Measurements from ENCODE around the gene MATN1. TPM values are rescaled to one million over a fixed set of nuclear protein-coding genes. Genes with fewer than 3 reads are reported as not detected.

Gene MATN1
- total RNA-seq, 1 donor from 2014 or later, result 0.54 TPM

DNA sequence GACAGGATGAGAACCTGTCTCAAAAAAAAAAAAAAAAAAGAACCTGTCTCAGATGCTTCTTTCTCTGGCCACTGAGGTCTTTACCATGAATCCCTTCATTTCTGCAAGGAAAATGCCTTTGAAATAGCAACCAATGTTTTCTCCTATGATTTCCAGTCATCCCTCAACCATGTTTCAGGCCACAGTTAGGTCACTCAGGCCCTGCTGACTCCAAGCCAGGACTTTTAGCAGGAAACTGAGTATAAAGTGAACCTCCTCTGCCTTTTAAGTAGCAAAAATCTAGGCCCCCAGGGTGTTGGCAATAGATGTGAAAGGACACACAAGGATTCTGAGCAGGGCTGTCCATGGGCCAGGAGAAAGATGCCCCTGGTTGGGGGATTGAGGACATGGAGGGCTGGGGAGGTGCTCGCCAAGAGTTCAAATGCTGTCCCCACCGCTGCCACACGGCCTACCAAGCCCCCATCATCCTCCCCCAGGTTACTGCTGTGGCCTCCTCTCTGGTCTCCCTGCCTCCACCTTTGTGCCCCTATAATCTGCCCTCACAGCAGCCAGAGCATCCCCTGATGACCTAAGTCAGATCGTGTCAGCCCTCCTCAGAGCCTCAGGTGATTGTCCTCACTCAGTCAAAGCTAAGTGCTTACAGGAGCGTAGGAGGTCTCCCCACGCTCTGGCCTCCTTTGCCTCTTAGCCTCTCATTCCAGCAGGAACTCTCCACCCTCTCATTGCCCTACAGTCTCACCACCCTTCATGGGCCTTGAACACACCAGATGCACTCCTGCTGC lies 54.6 kb downstream of the MATN1 start:
- intact Hi-C loops (cut with micrococcal nuclease), result no loop called here
- Mint-ChIP-seq H3K9me3 (no peaks in the 10 kb centered on the region), H3K4me3 (no peak overlapping the region), H3K27me3 (peaks cover 5% of the 10 kb centered on the region), H3K27ac (no peak overlapping the region), H3K4me1 (no peaks in the 10 kb centered on the region), H3K36me3 (ENCODE audit: low read depth) (no peaks in the 10 kb centered on the region)
- DNase-seq, result no peak

DNA sequence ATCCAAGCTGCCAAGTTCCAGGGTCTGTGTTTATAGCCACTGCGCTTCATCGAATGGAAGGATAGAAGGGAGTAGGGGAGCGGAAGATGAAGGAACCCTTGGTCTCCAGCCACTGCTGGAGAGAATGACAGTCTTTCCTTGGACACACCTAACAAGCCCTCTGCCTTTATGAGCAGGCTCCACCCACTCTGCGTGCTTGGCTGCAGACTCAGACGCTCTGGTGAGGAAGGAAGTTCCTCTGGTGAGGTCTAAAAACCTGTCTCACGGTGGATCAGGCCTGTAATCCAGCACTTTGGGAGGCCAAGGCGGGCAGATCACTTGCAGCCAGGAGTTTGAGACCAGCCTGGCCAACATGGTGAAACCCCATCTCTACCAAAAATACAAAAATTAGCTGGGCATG lies 55.4 kb downstream of the MATN1 start:
- intact Hi-C loops (cut with micrococcal nuclease), result no loop called here
- no peaks in the 10 kb centered on the region for H3K9me3 Mint-ChIP-seq
- H3K36me3 Mint-ChIP-seq (ENCODE audit: low read depth), result no peaks in the 10 kb centered on the region
- DNase-seq, result peak; percentile 61
- H3K4me1 Mint-ChIP-seq, result no peaks in the 10 kb centered on the region
- H3K4me3 Mint-ChIP-seq, result no peak overlapping the region
- H3K27me3 Mint-ChIP-seq, result peaks cover 3% of the 10 kb centered on the region
- H3K27ac Mint-ChIP-seq, result no peak overlapping the region

DNA sequence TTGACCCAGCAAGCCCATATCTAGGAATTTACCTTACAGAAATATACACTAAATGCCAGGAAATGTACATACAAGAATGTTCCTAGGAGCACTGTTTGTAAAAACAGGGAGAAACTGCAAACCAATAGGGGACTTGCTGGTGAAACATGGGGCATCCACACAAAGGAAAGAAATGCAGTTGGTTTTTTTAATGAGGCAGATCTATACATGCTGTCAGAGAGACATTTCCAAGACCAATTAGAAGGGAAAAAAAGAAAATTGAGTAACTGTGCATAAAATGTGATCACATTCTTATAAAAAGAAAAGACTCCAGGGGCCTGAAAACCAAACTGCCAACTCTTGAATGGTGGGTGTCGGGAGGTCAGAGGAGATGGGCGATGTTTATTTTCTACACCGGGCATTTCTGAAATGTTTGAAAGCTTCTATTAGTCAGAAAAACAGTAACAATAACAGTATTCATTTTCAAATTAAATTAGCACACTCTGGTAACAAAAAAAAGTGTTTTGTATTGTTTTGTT lies 56.6 kb downstream of the MATN1 start:
- no peaks in the 10 kb centered on the region for H3K9me3 Mint-ChIP-seq
- H3K27ac Mint-ChIP-seq, result no peak overlapping the region
- H3K36me3 Mint-ChIP-seq (ENCODE audit: low read depth), result no peaks in the 10 kb centered on the region
- H3K4me1 Mint-ChIP-seq, result no peaks in the 10 kb centered on the region
- DNase-seq, result no peak
- no peaks in the 10 kb centered on the region for H3K27me3 Mint-ChIP-seq
- H3K4me3 Mint-ChIP-seq, result no peak overlapping the region
- intact Hi-C loops (cut with micrococcal nuclease), result no loop called here

DNA sequence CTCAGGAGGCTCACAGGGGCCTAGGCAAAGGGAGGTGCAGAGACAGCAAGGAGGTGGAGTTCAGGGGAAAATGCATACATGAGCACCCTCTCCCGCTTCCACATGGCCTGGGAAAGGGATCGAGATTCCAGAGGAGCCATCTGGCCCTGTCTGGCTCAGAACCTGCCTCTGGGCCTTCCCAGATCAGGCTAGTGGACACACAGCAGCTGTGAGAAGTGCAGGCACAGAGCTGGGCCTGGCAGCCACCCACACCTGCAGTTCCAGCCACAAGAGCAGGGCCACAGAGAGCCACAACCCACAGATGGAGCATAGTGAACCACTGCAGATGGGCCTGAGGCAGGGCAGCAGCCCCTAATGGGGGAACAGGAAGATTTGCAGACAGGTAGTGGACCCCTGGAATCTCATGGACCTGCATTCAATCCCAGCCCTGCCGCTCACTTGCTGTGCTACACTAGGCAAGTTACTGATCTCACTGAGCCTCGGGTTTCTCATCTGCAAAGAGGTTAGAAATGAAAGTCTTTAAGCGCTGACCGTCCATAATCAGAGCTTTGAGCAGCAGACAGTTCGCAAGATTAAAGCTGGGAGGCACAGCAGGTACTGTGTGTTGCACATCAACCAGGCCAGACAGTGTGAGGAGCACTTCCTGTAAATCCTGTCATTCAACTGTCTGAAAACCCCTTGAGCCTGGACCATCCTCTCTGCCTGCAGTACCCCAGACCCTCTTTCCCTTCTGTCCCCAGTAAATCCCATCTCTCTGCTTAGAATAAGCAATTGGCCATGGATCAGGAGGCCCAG lies 58.0 kb downstream of the MATN1 start:
- no peak overlapping the region for H3K4me3 Mint-ChIP-seq
- no peaks in the 10 kb centered on the region for H3K36me3 Mint-ChIP-seq (ENCODE audit: low read depth)
- H3K27me3 Mint-ChIP-seq, result no peaks in the 10 kb centered on the region
- intact Hi-C loops (cut with micrococcal nuclease), result no loop called here
- DNase-seq, result no peak
- H3K4me1 Mint-ChIP-seq, result no peaks in the 10 kb centered on the region
- no peaks in the 10 kb centered on the region for H3K9me3 Mint-ChIP-seq
- H3K27ac Mint-ChIP-seq, result no peak overlapping the region

DNA sequence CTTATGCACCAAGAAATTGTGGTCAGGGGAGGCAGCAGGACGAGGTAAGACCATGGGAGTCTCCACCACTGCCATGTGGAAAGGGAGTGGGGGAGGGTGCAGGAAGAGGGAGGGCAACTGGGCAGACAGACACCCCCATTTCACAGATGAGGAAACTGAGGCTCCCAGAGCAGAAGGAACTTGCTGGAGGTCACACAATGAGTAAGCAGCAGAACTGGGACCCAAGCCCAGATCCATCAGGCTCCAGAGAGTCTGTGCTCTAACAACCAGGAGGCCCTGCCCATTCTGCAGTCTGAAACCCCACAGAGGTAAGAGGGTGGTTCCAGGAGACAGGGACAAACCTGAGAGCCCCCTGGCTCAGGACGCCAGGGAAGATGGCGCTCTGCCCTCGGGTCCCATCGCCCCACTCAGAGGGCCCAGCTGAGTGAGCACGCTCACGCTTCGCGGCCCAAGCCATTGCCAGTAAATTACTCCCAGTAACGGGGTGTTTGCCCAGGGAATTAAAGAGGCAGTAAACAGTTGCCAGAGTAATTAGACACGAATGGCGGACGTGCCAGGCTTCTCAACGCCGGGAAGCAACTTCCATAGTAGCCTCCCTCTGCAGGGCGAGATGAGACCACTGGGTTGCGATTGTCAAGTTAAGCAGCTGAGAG lies 59.2 kb downstream of the MATN1 start:
- Mint-ChIP-seq H3K36me3 (ENCODE audit: low read depth) (no peaks in the 10 kb centered on the region), H3K4me1 (no peaks in the 10 kb centered on the region), H3K9me3 (no peaks in the 10 kb centered on the region), H3K4me3 (no peak overlapping the region), H3K27ac (no peak overlapping the region), H3K27me3 (no peaks in the 10 kb centered on the region)
- intact Hi-C loops (cut with micrococcal nuclease), result no loop called here
- no peak for DNase-seq

DNA sequence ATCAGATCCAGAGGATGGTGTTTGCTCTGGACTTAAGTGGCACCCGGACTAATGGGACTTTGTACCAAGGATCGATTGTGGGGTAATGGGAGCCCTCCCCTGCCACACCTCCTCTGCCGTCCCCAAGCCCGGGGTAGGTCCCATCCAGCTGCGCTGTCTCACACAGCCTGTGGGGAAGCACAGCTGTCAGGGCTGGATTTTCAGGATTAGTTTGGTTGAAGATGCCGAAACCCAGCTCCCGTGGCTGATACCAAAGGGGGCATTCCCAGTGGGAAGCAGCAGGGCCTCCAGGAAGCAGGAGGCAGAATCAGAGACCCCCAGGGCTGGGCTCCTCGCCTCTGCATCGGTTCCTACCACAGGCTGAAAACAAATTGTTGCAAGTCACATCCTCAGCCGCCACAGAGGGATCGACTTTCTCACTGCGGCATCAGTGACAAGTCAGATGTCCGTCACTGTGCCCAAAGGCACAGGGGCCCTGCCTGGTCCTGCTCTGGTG lies 59.7 kb downstream of the MATN1 start:
- Mint-ChIP-seq H3K27ac (no peak overlapping the region), H3K4me3 (no peak overlapping the region), H3K27me3 (no peaks in the 10 kb centered on the region), H3K9me3 (no peaks in the 10 kb centered on the region), H3K36me3 (ENCODE audit: low read depth) (no peaks in the 10 kb centered on the region), H3K4me1 (no peaks in the 10 kb centered on the region)
- DNase-seq, result no peak
- intact Hi-C loops (cut with micrococcal nuclease), result no loop called here

DNA sequence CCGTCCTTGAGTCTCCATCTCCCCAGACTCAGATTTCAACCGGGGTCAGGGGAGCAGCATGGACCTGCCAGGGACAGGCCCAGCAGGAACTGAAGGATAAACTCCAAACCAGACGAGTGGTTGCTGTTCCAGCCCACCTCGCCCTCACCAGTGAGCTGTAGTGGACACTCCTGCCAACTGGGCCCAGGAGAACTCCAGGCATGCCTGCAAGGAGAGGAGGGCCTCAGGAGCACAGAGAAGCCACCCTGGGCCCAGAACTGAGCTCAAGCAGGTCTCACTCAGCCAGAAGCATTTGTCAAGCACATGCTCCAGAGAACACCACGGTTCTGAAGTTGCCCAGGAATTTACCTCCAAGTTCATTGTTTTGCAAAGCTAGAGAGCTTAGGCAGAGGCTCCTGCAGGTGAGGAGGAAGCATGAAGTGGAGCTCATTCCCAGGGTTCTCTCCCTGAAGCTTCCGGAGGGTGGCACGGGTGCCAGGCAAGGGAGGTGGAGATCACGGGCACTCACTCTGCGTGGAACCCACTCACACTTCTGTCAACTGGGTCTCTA lies 61.0 kb downstream of the MATN1 start:
- Mint-ChIP-seq H3K4me3 (no peak overlapping the region), H3K4me1 (no peaks in the 10 kb centered on the region), H3K36me3 (ENCODE audit: low read depth) (no peaks in the 10 kb centered on the region), H3K27me3 (no peaks in the 10 kb centered on the region), H3K9me3 (no peaks in the 10 kb centered on the region), H3K27ac (no peak overlapping the region)
- no peak for DNase-seq
- intact Hi-C loops (cut with micrococcal nuclease), result no loop called here

DNA sequence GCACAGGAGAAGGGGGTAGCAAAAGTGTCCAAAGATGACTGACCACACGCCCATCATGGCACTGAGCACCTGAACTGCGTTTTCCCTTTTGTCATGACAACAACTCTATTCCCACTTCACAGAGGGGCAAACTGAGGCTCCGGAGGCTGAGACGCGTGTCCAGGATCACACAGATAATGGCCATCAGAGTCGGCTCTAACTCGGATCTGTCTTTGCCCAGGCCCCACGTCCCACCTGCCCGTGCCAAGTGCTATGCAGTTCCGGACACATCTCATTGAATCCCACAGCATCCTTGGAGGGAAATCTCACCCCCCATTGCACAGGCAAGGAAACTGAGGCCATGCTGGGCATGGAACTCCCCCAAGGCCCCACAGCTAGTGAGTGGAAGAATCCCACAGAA lies 62.1 kb downstream of the MATN1 start:
- no peaks in the 10 kb centered on the region for H3K4me1 Mint-ChIP-seq
- no peak overlapping the region for H3K4me3 Mint-ChIP-seq
- H3K27ac Mint-ChIP-seq, result no peak overlapping the region
- no peak for DNase-seq
- H3K36me3 Mint-ChIP-seq (ENCODE audit: low read depth), result no peaks in the 10 kb centered on the region
- intact Hi-C loops (cut with micrococcal nuclease), result no loop called here
- H3K27me3 Mint-ChIP-seq, result no peaks in the 10 kb centered on the region
- H3K9me3 Mint-ChIP-seq, result no peaks in the 10 kb centered on the region

Other genes with a start within 250 kb of the MATN1 start
- gene LAPTM5, start 34.2 kb upstream of the MATN1 start, total RNA-seq, result 178 and 179 TPM in 2 replicates
- gene SDC3, start 185.2 kb upstream of the MATN1 start, total RNA-seq, result 0.33 and 0.44 TPM in 2 replicates